AG10803 (cell line): ENCODE data around the gene SLC22A3.

Source experiments
- DNase-seq: peaks from one replicate; pipeline ENCODE4 v3.0.0; 2010; ENCODE audit warnings: low read depth
- H3K4me3 ChIP-seq: 2 replicates; pipeline ENCODE4 v1.5.1; 2011; ENCODE audit warnings: mild to moderate bottlenecking, low read length, control low read depth
- TF ChIP-seq, protein P1 (sequence below): conservative IDR thresholded peaks from 2 replicates; pipeline ENCODE4 v1.5.1; 2011; ENCODE audit warnings: mild to moderate bottlenecking, low read length, control low read depth, inconsistent platforms

The SLC22A3 gene

GRCh38 chr6:160487116-160487515 is 138.9 kb downstream of the SLC22A3 start:
- DNase-seq, result no peak
- TF ChIP-seq, protein P1, sequence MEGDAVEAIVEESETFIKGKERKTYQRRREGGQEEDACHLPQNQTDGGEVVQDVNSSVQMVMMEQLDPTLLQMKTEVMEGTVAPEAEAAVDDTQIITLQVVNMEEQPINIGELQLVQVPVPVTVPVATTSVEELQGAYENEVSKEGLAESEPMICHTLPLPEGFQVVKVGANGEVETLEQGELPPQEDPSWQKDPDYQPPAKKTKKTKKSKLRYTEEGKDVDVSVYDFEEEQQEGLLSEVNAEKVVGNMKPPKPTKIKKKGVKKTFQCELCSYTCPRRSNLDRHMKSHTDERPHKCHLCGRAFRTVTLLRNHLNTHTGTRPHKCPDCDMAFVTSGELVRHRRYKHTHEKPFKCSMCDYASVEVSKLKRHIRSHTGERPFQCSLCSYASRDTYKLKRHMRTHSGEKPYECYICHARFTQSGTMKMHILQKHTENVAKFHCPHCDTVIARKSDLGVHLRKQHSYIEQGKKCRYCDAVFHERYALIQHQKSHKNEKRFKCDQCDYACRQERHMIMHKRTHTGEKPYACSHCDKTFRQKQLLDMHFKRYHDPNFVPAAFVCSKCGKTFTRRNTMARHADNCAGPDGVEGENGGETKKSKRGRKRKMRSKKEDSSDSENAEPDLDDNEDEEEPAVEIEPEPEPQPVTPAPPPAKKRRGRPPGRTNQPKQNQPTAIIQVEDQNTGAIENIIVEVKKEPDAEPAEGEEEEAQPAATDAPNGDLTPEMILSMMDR, result no peak
- no peak overlapping the region for H3K4me3 ChIP-seq

GRCh38 chr6:160489091-160489490 is 140.9 kb downstream of the SLC22A3 start:
- TF ChIP-seq, protein P1, result no peak
- DNase-seq, result no peak
- H3K4me3 ChIP-seq, result no peak overlapping the region

DNA sequence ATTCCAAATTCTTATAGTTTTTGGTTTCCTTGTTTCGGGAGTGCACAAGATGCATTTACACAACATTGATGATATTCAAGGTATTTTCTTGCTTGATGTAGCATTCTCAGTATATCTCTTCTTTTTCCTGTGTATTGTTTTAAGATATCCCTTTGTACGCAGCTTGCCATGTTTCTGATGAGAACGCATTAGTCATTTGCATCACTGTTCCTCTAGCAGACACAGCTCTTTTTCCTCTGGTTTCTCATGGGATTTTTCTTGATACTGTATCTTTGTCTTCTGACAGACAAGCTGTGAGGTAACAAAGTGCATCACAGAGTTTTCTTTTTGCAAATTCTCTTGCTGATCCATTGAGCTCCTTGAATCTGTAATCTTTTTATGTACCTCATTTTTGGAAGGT is 146.4 kb downstream of the SLC22A3 start:
- no peak overlapping the region for H3K4me3 ChIP-seq
- TF ChIP-seq, protein P1, result no peak
- DNase-seq, result no peak

DNA sequence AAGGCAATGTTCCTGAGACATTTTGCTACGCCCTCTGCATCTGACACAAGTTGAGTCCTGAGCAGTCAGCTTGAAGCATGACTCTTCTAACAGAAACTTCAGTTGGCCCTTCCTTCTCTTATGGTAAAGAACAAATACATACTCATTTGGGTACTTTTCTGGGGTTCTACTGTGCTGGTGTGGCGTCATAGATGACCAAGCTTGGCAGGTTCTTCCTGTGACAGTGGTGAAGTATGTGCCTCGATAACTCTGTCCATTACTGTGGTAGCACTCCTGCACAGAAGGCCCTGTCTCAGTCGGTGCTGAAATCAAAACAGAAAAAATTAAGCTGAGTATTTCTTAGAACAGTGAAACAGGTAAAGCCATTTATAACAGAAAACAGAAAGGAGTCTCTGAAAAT is 152.5 kb downstream of the SLC22A3 start:
- H3K4me3 ChIP-seq, result no peak overlapping the region
- DNase-seq, result no peak
- TF ChIP-seq, protein P1, result no peak
